HepG2 (cell line): Measurements from ENCODE around the gene ABCA2. TPM values are rescaled to one million over a fixed set of nuclear protein-coding genes. Genes with fewer than 3 reads are reported as not detected.

ENCODE experiments used
- ATAC-seq: fragments of 200-7000 bp; cut with Tn5 transposase; 3 replicates; pipeline ENCODE4 v1.9.1; 2020; ENCODE audit warnings: mild to moderate bottlenecking, moderate library complexity
- BruUV-seq: library from RNA; stranded (reverse); fragments of 400-500 nt; replicated peaks from 2 replicates; lab custom pipeline; 2021; lab: Mats Ljungman, UMichigan
- CTCF ChIA-PET: fragments of 300-600 bp; formaldehyde crosslinking; extraction: SDS; loops from one replicate; lab custom pipeline; 2021; ENCODE audit warnings: low total read pairs, inconsistent platforms, low intra/inter-chr PET ratio; lab: Yijun Ruan, JAX
- POLR2A ChIA-PET: fragments of 350-600 bp; sonication (Branson Sonifier 250); formaldehyde crosslinking; loops from one replicate; lab custom pipeline; 2020; ENCODE audit warnings: antibody characterized with exemption, inconsistent platforms; lab: Yijun Ruan, JAX
- DNase-seq: peaks from one replicate; pipeline ENCODE4 v3.0.0-alpha.2; 2015; ENCODE audit warnings: low spot score
- FAIRE-seq: peaks from 3 replicates; lab custom pipeline; 2011; peaks lifted over from hg19 to GRCh38; lab: Jason Lieb, UNC
- H2AFZ ChIP-seq: one replicate; pipeline ENCODE4 v1.6.1; 2011; ENCODE audit warnings: low read length, inconsistent platforms
- H3K27ac ChIP-seq: fragments of 300-600 bp; 3 replicates; pipeline ENCODE4 v1.8.0; 2011; ENCODE audit warnings: mixed run types, mild to moderate bottlenecking, mixed read lengths, low read length, inconsistent platforms; ENCODE audit not compliant: insufficient read depth; ENCODE audit errors: extremely low read length
- H3K27me3 ChIP-seq, 2 experiments: fragments of 200-600 bp in 1 of 2; 2 replicates in 1 of 2; 3 replicates in 1 of 2; pipeline versions ENCODE4 v1.6.0 to v1.8.0; 2011; ENCODE audit warnings: low read length in 2 of 2, mild to moderate bottlenecking in 2 of 2, moderate library complexity in 2 of 2, inconsistent platforms in 1 of 2; ENCODE audit not compliant: insufficient read depth in 2 of 2, control insufficient read depth in 1 of 2
- H3K36me3 ChIP-seq, 2 experiments: fragments of 200-600 bp in 1 of 2; replicated peaks in 1 of 2; 2 replicates in 1 of 2; 3 replicates in 1 of 2; pipeline versions ENCODE4 v1.5.1 to v1.8.0; 2011; ENCODE audit warnings: low read length in 2 of 2, inconsistent platforms in 1 of 2; ENCODE audit not compliant: insufficient read depth in 2 of 2, control insufficient read depth in 1 of 2
- H3K4me1 ChIP-seq: 2 replicates; pipeline ENCODE4 v1.5.1; 2012; ENCODE audit warnings: low read length, inconsistent platforms; ENCODE audit not compliant: insufficient read depth
- H3K4me2 ChIP-seq: 2 replicates; pipeline ENCODE4 v1.6.0; 2011; ENCODE audit warnings: low read depth, low read length, inconsistent platforms
- H3K4me3 ChIP-seq, 3 experiments: fragments of 200-600 bp in 1 of 3; sonication (generic), shearing (Covaris generic) in 1 of 3; replicated peaks in 1 of 3; 2 replicates each; pipeline ENCODE4 v1.5.1; 2011 to 2016; ENCODE audit warnings: low read length in 3 of 3, inconsistent platforms in 2 of 3, low read depth in 2 of 3, mild to moderate bottlenecking in 2 of 3, control low read depth in 1 of 3, mixed read lengths in 1 of 3; ENCODE audit not compliant: insufficient read depth in 1 of 3
- H3K79me2 ChIP-seq: one replicate; pipeline ENCODE4 v1.6.1; 2011; ENCODE audit warnings: low read length, inconsistent platforms; ENCODE audit not compliant: insufficient read depth
- H3K9ac ChIP-seq: 2 replicates; pipeline ENCODE4 v1.6.0; 2011; ENCODE audit warnings: mild to moderate bottlenecking, low read depth, low read length, inconsistent platforms; ENCODE audit not compliant: insufficient read depth
- H3K9me3 ChIP-seq: 2 replicates; pipeline ENCODE4 v1.5.1; 2012; ENCODE audit warnings: mild to moderate bottlenecking, low read length
- H4K20me1 ChIP-seq: 2 replicates; pipeline ENCODE4 v1.6.0; 2011; ENCODE audit warnings: inconsistent platforms, mild to moderate bottlenecking, low read length, moderate library complexity; ENCODE audit not compliant: insufficient read depth
- ERF ChIP-seq: IDR thresholded peaks from 2 replicates; pipeline ENCODE4 v1.6.1; 2018; ENCODE audit warnings: missing biosample characterization, missing genetic modification reagents
- ZBTB21 ChIP-seq: sonication (generic); formaldehyde crosslinking; IDR thresholded peaks from 2 replicates; pipeline ENCODE4 v1.4.0; 2020; ENCODE audit warnings: missing genetic modification reagents
- ZNF121 ChIP-seq: sonication (generic); formaldehyde crosslinking; IDR thresholded peaks from 2 replicates; pipeline ENCODE4 v1.5.0; 2020; ENCODE audit warnings: mild to moderate bottlenecking, missing genetic modification reagents
- ZNF263 ChIP-seq: sonication (generic); formaldehyde crosslinking; IDR thresholded peaks from 2 replicates; pipeline ENCODE4 v1.4.0; 2020; ENCODE audit warnings: missing genetic modification reagents
- WGBS: methylation state at CpG from one replicate; pipeline ENCODE4 v1.1.6; 2017; ENCODE audit warnings: low lambda C conversion rate; 5-methylcytosine and 5-hydroxymethylcytosine counted together
- in situ Hi-C: cut with HindIII; loops from 2 replicates; pipeline ENCODE4 v1.10.0; 2017; ENCODE audit warnings: low pct_unique_long_range_greater_than_20kb; ENCODE audit not compliant: extremely low pct_ligation_motif_present
- intact Hi-C: fragments of 100-400 bp; cut with micrococcal nuclease; formaldehyde crosslinking; loops from one replicate; pipeline ENCODE4 v1.10.0; 2022; ENCODE audit not compliant: unreplicated experiment
- polyA plus RNA-seq, 8 experiments: library from polyadenylated mRNA; depleted of rRNA in 3 of 8; stranded (reverse) in 7 of 8; unstranded in 1 of 8; fragments of >200 nt; fragmentation: Illumina TruSeq in 4 of 8; extraction: Trizol in 4 of 8; gene quantifications; 2 replicates each; pipeline versions ENCODE4 v1.2.1 to v1.2.3, GENCODE V29; 2011 to 2016; ENCODE audit warnings: low read depth in 4 of 8, missing spikeins in 1 of 8, mixed read lengths in 1 of 8; ENCODE audit not compliant: insufficient read depth in 1 of 8
- total RNA-seq, 5 experiments: library from RNA; depleted of rRNA; stranded (reverse); fragments of >200 nt; fragmentation: Illumina TruSeq; extraction: Trizol; gene quantifications; 2 replicates each; pipeline ENCODE4 v1.2.3, GENCODE V29; 2016; ENCODE audit warnings: low read depth in 1 of 5
- TF ChIP-seq, protein P1 (sequence below): sonication (generic); formaldehyde crosslinking; IDR thresholded peaks from 2 replicates; pipeline ENCODE4 v1.5.0; 2020; ENCODE audit warnings: mild to moderate bottlenecking, missing genetic modification reagents
- TF ChIP-seq, protein P2 (sequence below): sonication (generic); formaldehyde crosslinking; IDR thresholded peaks from 2 replicates; pipeline ENCODE4 v1.4.0; 2020; ENCODE audit warnings: missing genetic modification reagents; ENCODE audit errors: not compliant biosample characterization

ABCA2 gene
- total and polyA plus RNA-seq, 2 of the 13 experiments (the other 11 are each of a cell fraction or from before 2014, with no cell fraction given), result 2.9 to 19.2 TPM

DNA sequence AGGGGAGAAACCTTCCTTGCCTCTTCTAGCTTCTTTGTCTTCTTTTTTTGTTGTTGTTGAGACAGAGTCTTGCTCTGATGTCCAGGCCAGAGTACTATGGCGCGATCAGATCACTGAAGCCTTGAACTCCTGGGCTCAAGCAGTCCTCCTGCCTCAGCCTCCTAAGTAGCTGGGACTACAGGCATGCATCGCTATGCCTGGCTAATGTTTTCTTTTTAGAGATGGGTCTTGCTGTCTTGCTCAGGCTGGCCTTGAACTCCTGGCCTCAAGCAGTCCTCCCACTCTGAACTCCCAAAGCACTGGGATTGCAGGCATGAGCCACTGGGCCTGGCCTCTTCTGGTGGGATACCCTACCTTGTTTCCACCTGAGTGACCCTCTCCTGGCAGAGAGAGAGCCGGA is 39.2 kb downstream of the ABCA2 start:
- WGBS, result 51% methylated on average over 4 of the region's 4 CpGs
- POLR2A ChIA-PET, result no interaction called here
- TF ChIP-seq, protein P1, sequence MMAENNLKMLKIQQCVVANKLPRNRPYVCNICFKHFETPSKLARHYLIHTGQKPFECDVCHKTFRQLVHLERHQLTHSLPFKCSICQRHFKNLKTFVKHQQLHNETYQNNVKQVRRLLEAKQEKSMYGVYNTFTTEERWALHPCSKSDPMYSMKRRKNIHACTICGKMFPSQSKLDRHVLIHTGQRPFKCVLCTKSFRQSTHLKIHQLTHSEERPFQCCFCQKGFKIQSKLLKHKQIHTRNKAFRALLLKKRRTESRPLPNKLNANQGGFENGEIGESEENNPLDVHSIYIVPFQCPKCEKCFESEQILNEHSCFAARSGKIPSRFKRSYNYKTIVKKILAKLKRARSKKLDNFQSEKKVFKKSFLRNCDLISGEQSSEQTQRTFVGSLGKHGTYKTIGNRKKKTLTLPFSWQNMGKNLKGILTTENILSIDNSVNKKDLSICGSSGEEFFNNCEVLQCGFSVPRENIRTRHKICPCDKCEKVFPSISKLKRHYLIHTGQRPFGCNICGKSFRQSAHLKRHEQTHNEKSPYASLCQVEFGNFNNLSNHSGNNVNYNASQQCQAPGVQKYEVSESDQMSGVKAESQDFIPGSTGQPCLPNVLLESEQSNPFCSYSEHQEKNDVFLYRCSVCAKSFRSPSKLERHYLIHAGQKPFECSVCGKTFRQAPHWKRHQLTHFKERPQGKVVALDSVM (CRISPR knock-in tag), result peak; percentile 60
- TF ChIP-seq ZNF263 (CRISPR knock-in tag) (peak; percentile 87), ZNF121 (CRISPR knock-in tag) (peak; percentile 73), ERF (CRISPR knock-in tag) (no peak), ZBTB21 (CRISPR knock-in tag) (no peak)
- TF ChIP-seq, protein P2, sequence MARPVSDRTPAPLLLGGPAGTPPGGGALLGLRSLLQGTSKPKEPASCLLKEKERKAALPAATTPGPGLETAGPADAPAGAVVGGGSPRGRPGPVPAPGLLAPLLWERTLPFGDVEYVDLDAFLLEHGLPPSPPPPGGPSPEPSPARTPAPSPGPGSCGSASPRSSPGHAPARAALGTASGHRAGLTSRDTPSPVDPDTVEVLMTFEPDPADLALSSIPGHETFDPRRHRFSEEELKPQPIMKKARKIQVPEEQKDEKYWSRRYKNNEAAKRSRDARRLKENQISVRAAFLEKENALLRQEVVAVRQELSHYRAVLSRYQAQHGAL (CRISPR knock-in tag), result no peak
- intact Hi-C loops, result no loop called here
- no peak overlapping the region for H3K27ac ChIP-seq
- no peak overlapping the region for H3K4me2 ChIP-seq
- DNase-seq, result no peak
- in situ Hi-C loops, result no loop called here
- H2AFZ ChIP-seq, result no peak overlapping the region
- H3K27me3 ChIP-seq, result peaks cover 3 to 29% of the 10 kb centered on the region in 2 experiments; a peak in 3 of 5 replicates
- no peaks in the 10 kb centered on the region for H3K36me3 ChIP-seq
- H3K79me2 ChIP-seq, result peaks cover 5% of the 10 kb centered on the region
- H3K9me3 ChIP-seq, result no peaks in the 10 kb centered on the region
- no peak for FAIRE-seq
- no peak overlapping the region for H3K9ac ChIP-seq
- CTCF ChIA-PET, result no interaction called here
- H3K4me3 ChIP-seq, result no peak overlapping the region
- no peak for ATAC-seq
- no peaks in the 10 kb centered on the region for H4K20me1 ChIP-seq
- no TSS peak for BruUV-seq
- peaks cover 47% of the 10 kb centered on the region for H3K4me1 ChIP-seq
